HG03025 (cell line): ENCODE results near the gene NIPA2.

Experiments used
- ATAC-seq: cut with Tn5 transposase; IDR thresholded peaks from one replicate; pipeline ENCODE4 v1.9.1; 2021; ENCODE audit warnings: mild to moderate bottlenecking, moderate library complexity; ENCODE audit not compliant: unreplicated experiment, low FRiP score

NIPA2 gene

DNA sequence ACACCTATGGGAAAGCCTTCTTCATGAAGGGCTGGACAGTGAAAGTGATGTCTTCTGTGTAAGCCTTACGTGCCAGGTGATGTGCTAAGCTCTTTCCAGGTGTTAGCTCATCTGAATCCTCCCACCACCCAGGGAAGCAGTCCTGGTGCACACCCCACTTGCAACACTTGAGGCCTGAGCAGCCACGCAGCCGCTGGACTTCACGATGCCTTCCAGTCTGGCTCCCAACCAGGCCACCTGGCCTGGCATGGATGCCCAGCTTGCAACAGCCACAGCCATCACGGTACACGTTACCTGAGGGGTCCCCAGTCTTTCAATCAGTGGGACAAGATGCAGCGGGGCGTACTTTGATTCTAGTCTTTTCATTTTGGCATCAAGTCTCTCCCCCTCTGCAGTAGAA is 35.8 kb downstream of the NIPA2 start:
- ATAC-seq, result no peak

DNA sequence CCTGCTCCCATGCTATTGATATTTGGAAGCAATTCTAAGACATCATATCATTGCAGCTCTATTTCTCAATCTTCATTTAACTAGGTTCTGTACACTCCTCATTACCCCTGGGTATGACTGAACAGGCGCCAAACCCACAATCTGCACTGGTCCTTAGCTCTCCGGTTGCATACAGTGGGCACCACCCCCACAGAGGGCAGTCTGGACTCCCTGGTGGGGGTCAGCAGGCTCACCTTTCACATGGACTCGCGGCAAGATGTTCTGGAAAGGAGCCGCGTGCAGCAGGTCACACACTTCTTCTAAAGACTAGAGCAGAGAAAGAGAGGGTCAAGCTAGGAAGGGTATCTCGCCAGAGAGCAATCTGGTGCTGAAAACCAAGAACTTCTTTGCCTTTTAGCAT is 36.5 kb downstream of the NIPA2 start:
- ATAC-seq, result no peak

DNA sequence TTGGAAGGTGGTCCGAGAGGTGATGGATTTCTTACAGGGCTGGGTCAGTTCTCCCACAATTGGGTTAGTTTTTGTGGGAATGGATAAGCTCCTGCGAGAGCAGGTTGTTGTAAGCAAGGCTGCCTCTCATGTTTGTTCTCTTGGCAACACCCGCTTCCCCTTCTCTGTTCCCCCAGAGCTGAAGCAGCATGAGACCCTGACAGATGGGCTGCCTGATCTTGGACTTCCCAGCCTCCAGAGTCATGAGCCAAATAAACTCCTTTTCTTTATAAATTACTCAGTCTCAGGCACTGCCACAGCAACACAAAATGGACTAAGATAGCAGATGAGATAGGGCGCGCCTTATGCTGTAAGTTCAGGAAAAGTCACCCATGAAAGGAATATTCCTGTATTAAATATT is 38.7 kb downstream of the NIPA2 start:
- no peak for ATAC-seq

DNA sequence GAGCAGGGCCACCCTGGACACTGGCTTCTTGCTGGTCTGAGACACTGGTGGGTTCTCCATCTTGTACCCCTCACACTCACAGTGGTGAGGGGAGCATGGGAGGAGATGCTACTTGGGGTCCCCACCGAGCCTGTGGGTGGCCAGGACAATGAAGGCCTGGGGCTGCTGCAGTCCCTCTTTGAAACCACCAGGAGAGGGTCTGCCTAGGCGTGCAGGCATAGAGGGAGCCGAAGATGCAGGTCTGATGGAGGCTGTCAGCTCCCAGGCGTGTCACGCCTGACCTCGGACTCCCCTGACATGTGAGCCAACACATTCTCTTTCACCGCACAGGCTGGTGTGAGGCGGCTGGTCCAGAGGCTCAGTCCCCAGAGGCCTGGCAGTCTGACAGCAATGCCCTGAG is 39.1 kb downstream of the NIPA2 start:
- no peak for ATAC-seq

DNA sequence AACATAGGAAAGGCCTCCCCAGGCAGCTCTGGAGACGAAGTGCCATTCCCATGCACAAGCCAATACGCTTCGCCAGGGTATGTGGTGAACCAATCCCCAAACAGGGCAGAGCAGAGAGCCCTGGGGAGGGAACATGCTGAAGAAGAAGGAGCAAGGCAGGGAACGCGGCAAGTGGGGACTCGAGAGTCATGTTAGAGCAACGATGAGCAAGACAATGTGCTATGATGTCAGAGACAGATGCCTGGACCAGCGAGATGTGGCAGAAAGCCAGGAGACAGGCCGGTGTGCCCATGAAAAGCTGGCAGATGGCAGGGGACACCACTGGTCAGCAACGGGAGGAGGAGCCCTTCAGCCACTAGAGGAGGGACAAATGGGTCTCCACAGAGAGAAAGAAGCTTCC is 39.6 kb downstream of the NIPA2 start:
- no peak for ATAC-seq

DNA sequence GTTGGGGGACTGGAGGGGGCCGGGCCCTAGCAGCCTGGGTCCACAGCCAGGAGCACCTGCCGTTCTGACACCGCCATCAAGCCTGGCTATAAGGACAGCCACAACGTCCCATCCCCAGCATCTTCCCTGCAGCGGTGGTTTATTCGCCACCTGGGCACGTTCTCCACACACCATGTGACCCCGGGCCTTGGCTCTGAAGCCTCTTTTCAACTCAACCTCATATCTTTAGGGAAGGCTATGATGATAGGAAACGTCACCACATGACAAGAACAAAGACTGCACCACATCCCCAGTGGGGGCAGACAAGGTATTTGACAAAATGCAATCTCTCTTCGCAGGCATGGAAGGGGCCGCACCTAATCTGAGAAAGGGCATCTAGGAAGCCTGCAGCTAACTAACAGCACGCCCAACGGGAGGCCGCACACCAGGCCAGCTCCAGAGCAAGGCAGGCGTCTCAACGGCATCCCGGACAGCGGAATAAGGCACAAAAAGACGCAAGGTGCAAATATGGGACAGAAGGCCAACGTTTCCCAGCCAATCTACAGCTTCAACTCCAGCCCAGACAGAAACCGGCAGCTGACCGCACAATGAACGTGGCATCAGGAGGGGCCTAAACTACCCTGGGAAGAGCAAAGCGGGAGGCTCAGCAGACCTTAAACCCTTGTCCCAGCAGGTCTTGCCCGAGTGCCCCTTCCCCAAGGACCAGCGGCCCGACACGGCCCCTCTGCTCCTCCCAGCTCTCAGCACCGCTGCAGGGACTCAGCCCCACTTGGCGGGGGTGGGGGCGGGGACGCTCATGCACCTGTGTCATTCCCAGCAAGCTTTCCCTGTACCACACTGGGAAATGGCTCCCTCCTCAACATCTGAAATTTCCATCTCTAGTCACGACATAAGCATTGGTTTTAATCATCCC is 41.9 kb downstream of the NIPA2 start:
- ATAC-seq, result no peak

DNA sequence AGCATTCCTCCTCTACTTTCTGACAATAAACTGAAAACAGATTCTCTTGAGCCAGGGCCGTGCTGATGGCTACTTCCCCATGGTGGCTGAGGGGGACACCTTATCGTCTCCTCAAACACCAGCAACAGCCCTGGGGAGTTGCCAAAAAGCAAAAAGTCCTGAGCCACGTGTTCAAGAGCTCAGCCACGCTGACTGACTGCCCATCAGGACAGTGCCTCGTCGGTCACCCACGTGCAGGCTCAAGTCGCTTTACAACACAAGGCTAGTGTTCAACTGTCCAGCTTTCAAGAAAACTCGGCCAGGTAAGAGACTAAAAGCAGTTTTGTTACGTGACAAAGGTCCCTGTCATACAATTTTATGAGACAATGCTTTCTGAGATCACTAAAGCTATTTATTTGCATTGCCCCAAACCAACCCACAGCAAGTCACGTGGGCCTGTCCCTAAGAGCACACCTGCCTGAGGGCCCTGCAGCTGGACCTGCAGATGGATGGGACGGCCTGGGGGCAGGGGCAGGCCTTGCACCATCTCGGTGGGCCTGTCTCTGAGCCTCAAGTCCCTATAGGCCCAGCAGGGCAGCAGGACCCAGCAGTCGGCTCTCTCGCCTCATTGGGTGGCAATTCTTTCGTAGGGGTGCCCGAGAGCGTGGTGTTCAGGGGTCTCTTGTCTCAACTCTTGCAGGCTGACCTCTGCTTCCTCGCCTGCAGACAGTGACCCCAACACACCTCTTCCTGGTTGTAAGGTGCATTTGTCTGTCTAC is 42.7 kb downstream of the NIPA2 start:
- no peak for ATAC-seq

DNA sequence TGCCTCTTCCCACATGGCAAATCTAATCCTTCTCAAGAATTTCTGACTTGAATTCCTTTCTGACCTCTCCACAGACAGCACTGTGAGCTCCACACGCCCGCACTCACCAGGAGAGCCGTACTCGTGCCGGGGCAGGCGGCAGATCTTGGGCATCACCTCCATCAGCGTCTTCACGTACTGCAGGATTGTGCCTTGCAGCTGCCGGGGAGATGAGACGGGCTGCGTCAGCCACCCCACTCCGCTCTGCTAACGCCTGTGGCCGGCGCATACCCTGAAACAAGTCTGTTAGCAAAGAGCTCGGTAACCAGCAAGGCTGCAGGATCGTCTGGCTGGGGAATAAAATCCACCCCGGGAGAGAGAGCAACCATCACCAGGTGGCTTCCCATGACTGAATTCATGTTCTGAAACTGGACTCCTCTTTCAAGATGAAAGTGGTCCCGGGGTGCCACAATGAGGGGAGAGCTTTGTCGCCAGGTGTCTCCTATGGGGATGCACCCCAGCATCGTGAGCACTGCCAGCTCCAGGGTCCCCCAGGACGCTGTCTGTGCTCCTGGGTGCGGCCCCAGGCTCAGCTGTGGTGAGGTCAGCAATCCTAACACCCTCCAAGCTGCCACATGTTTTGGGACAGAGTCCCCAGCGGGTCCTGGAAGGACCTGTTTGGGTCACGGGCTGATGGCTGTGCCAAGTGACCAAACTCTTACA is 43.4 kb downstream of the NIPA2 start:
- ATAC-seq, result no peak

DNA sequence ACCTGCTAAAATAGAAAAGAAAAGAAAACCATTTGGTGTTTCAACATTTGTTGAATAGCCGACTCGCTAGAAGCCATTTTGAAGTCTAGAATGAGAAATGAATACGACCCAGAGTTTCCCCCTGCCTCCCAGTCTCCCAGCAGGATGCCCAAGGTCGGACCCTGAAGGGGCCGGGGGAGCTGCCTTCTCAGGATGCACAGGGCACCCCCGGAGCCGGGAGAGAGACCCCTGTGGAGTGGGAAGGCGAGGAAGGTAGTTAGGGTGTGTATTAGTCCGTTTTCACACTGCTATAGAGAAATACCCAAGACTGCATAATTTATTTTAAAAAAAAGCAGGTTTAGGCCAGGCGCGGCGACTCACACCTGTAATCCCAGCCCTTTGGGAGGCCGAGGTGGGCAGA is 44.7 kb downstream of the NIPA2 start:
- no peak for ATAC-seq

DNA sequence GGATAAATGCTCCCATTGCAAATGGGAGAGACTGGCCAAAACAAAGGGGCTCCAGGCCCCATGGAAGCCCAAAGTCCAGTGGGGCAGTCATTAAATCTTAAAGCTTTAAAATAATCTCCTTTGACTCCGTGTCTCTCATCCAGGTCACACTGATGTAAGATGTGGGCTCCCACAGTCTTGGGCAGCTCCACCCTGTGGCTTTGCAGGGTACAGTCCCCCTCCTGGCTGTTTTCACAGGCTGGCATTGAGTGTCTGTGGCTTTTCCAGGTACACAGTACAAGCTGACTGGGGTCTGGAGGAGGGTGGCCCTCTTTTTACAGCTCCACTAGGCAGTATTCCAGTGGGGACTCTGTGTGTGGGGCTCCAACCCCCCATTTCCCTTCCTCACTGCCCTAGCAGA is 45.9 kb downstream of the NIPA2 start:
- no peak for ATAC-seq

DNA sequence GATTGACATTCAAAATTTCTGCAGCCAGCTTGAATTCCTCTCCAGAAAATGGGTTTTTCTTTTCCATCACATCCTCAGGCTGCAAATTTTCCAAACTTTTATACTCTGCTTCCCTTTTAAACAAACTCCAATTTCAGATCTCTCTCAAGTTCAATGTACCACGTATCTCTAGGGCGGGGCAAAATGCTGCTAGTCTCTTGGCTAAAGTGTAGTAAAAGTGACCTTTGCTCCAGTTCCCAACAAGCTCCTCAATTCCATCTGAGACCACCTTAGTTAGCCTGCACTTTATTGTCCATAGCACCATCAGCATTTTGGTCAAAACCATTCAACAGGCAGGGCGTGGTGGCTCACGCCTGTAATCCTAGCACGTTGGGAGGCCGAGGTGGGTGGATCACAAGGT is 46.7 kb downstream of the NIPA2 start:
- no peak for ATAC-seq

DNA sequence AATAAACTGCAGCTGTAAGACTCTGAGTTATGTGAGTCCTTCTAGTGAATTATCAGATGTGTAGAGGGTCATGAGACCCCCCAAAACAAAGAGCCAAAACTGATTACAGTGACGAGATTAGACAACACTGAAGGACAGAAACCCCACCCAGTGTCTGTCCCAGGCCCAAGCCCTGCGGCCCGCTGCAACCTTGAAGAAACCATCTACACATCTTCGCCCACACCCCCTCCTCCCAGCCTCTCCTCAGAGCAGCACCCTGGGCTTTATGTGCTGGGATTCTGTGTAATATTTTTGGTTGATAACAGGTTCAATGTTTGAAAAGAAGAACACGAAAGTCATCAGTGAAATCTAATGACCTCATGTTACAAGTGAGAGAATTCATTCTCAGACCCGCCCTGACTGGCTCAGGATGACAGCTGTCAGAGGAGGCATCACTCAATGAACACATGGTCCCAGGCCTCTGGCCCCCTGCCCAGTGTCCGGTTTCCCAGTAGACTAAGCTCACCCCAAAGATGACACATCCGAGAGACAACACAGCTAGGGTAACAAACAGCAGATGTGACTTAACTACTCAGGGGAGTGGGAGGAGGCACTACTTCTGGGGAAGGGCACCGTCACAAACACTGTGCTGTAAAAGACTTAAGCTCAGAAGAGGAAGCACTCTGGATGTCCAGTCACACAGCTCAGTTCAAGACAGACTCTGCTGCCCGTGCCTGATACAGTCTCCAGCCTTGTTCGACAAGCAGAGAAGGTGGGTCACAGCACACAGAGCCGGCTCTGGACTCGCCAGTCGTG is 48.9 kb downstream of the NIPA2 start:
- no peak for ATAC-seq

DNA sequence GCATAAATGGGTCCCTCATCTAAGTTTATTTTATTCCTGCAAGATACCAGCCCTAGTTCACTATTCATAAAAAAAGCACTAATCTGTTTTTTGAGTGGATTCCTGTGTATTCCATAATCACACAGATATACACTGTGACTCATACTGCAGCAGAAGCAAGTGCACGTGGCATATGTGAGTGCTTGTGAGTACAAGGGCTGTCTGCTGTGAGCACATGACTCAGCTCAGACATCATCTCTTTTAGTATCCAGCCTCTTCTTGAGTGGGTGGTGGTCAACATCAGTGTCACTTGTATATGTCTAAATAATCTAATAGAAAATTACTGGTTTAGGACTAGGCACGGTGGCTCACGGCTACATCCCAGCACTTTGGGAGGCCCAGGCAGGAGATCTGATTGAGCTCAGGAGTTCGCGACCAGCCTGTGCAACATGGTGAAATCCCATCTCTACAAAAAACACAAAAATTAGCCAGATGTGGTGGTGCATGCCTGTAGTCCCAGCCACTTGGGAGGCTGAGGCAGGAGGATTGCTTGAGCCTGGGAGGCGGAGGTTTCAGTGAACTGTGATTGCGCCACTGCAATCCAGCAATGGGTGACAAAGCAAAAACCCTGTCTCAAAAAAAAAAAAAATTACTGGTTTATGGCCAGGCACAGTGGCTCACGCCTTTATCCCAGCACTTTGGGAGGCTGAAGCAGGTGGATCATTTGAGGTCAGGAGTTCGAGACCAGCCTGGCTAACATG is 49.8 kb downstream of the NIPA2 start:
- no peak for ATAC-seq

DNA sequence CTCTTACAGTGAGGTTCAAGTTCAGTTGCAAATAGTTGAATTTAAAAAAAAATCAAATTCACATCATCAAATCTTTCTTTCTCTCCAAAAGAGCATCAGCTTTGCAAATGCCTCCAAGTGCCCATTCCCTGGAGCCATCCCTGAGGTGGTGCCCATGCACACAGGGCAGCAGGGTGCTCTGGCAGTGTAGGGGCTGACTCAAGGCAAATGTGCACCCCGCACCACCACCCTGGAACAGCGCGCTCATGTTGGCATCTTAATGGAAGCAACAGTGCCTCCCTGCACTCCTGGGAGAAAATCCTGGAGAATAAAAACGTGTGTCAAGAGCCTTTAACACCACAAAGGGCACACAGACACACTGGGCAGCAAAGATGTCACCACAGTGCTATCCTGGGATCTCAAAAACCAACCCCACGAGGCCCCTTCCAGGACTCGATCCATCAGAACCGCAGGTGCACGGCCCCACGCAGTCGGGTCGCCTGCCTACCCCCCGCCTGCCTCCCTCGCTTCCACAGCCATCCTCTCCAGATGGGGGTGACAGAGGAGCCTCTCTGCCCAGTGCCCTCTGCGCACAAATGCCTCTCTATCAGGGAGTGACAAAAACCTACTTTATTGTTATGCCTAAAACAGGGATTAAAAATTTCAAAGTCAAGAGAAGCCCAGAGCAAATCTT is 50.8 kb downstream of the NIPA2 start:
- ATAC-seq, result no peak

DNA sequence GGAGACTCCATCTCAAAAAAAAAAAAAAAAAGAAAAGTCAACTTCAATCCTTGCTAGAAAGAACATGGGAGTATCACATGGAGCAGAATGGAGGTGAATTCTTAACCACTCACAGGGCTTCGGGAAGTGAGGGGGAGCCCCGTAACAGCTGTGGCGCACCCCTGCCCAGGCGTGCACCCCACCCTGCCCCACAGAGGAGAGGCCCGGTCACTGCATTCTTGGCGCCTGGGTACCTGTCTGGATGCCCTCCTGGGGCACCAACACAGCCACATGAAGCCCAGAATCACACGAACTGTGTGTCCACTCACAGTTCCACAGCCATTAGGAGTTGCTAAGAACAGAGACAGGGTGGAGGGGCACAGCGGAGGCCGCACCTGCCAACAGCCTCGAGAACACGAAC is 51.8 kb downstream of the NIPA2 start:
- ATAC-seq, result no peak

DNA sequence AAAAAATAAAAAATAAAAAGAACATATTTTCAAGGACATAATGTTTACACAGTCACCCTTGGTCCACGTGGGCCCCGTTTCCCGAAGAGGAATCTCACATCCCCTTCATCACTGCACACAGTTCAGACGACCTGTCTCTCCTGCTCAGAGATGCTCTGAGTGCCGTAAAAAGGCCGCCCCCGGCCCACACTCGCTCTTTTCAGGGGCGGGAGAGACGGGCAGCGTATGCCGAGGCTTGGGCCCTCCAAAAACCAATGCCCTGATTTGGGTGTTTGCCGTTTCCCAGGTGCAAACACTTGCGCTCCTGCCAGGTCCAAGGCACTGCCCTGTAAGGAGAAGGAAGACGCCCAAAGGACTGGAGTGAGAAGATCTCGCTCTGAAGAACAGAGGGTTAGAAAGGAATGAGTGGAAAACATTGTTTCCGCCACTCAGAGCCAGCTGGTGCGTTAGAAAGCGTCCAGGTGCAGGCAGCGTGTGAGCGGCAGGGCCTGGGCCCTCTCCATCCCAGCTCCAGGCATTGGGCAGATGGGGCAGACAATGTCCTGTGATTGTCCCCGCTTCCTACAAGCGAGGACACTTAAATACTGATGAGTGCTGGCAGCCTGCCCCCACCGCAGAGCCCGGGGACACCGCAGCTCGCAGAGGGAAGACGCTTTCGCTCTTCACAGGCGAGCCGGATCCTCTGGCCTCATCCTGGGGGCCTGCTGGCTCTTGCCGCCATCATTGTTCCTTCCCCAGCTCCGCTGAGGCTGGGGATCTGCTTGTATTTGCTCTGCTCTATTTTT is 53.2 kb downstream of the NIPA2 start:
- ATAC-seq, result no peak

DNA sequence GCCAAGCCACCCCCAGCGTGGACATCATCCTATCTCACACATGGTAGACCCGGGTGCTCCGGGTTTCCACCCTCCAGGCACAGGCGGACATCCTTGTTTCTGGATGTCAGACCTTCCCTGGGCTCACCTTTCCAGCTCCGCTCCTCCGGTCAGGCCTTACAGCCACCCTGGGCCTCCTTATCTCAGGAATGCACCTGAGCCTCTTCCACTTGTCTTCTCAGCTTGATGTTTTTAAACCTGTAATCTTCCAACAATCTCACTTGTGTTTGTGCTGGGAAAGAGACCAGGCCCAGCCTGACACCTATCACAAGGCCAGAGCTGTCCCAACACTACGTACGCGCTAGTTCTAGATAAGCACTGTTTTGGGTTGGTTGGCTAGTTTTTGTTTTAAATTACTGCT is 53.9 kb downstream of the NIPA2 start:
- ATAC-seq, result no peak

DNA sequence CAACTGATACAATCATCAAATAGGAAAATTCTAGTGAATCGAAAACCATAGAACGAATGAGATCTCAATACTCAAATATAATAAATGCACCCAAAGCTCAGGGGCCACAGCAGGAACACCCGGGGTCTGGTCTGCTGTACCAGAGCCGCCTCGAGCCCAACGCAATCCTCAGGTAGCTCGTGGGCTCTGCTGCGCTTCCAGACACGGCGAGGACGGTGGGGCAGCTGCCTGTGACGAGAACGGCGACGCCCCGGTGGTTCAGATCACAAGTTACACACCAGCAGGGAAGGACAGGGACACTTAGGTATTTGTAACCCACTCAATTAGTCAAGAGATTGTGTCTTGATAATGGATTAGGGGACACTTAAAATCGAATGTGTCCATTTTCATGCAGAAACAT is 54.6 kb downstream of the NIPA2 start:
- no peak for ATAC-seq

DNA sequence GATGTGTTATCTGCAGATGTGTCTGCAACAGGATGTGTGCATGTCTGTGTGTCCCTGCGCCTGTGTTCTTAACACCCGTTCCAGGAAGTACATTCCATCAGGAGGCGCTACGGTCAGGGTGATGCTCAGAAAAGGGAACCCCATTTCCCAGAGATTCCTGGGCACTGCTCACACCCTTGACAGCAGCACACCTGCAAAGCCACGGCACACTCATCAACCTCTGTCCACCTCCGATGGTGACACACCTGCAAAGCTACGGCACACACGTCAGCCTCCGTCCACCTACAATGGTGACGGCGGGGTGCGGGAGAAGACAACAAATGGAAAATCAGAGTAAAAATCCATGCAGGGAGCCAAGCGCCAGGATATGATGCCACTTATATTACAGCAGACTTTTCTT is 55.4 kb downstream of the NIPA2 start:
- no peak for ATAC-seq
